CD4-positive, alpha-beta T cell treated with Interleukin-10 for 1 hour (primary cell): ENCODE results near the gene RANGRF.
"Not testable (repeated sequence)": the region's sequence is repeated elsewhere in the genome, so short reads cannot be mapped to it uniquely, and the experiment has no call there.

Experiments used
- DNase-seq: peaks from one replicate; pipeline ENCODE4 v3.0.0-alpha.2; 2020

RANGRF gene

GRCh38 chr17:8288336-8289102, at the start of gene RANGRF:
Gene RANGRF (plus strand): TSS chr17:8288670. CDS start chr17:8288789, 119 bp downstream.
- peak; percentile 82 for DNase-seq

- DNase-seq = peak; percentile 45
These were observed 44.6 kb upstream of the RANGRF start for GRCh38 chr17:8243827-8244226.

DNA sequence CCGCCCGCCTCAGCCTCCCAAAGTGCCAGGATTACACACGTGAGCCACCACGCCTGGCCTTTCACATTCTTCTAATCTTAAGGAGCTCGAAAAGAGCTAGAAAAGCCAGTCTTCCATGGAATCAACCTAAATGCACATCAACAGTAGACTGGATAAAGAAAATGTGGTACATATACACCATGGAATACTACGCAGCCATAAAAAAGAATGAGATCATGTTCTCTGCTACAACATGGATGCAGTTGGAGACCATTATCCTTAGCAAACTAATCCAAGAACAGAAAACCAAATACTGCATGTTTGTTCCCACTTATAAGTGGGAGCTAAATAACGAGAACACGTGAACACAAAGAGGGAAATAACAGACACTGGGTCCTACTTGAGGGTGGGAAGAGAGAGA, 43.7 kb upstream of the RANGRF start:
- no peak for DNase-seq

GRCh38 chr17:8248751-8249607, 39.5 kb upstream of the RANGRF start, which contains the start of gene PFAS:
Gene PFAS (plus strand): TSS chr17:8249289. CDS start chr17:8253938, 4,649 bp downstream.
- peak; percentile 95 for DNase-seq

DNA sequence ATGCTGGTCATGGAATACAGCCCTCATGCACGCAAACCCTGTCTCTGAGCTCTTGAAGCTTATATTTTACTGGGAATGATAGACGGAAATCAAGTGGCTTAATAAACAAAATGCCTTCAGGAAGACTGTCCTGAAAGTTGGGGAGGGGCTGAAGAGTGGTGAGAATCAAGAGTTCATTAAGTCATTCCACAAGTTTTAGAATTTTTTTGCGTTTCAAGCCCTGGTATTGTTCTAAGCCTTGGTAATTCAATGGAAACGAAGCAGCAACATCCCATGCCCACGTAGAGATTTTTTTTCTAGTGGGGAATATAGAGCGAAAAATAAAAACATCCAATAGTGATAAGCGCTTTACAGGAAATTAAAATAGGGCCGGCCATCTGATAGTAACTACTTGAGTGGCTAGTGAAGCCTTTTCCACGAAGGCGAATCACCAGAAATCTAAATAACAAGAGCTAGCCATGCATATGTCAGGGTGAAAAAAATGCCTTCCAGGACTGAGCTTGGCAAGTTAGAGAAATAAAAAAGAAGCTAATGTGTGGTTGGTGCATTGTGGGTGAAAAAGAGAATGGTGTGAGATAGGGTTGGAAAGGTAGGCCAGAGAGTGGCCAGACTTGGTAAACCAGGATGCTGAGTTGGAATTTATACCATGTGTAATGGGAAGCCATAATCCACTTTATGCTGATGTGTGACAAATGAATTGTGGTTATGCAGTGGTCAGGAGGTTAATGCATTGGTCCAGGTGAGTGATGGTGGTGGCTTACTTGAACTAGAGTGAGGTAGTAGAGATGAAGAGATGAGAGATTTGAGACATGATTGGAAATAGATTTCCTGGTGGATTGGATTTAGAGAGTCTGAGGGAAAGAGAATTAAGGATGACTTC, 38.6 kb upstream of the RANGRF start:
- no peak for DNase-seq

- not testable (repeated sequence) for DNase-seq
These were observed 37.1 kb upstream of the RANGRF start for GRCh38 chr17:8251411-8251810.

- DNase-seq = peak; percentile 14
These were observed 34.7 kb upstream of the RANGRF start for GRCh38 chr17:8253801-8254200.

DNA sequence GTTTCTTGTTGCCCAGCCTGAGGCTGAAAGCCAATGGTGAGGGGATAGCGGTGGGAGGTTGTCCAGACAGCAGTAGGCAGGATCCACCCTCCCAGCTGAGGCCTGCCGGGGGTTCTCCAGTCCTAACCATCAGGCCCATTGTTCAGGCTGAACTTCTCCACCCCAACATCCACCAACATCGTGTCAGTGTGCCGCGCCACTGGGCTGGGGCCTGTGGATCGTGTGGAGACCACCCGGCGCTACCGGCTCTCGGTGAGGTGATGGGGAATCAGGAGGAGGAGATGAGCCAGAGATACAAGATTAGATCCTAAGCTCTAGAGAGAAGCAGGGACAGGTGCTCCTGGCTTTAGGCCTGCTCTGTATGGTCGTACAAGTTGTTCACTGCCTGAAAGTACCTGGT, 33.6 kb upstream of the RANGRF start:
- no peak for DNase-seq

DNA sequence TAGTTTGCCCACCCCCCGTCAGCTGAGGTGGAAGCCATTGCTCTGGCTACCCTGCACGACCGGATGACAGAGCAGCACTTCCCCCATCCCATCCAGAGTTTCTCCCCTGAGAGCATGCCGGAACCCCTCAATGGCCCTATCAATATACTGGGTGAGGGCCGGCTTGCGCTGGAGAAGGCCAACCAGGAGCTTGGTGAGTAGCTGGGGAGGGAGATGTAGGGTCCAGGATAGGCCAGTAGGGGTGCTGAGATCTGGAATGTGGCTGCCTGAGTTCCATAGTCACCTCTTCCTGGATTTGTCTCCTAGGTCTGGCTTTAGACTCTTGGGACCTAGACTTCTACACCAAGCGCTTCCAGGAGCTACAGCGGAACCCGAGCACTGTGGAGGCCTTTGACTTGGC, 33.0 kb upstream of the RANGRF start:
- DNase-seq = no peak

- no peak for DNase-seq
These were observed 32.2 kb upstream of the RANGRF start for GRCh38 chr17:8256291-8256690.

- DNase-seq = no peak
These were observed 31.8 kb upstream of the RANGRF start for GRCh38 chr17:8256691-8257090.

DNA sequence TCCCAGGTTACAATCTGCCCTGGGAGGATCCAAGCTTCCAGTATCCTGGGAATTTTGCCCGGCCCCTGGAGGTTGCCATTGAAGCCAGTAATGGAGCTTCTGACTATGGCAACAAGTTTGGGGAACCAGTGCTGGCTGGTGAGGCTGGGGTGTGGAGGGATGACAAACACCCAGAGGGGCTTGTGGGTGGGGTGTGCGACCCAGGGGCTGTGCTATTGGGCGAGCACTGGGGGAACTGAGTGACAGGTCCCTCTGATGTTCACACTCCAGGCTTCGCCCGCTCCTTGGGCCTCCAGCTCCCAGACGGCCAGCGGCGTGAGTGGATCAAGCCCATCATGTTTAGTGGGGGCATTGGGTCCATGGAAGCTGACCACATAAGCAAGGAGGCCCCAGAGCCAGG, 30.7 kb upstream of the RANGRF start:
- DNase-seq = no peak

DNA sequence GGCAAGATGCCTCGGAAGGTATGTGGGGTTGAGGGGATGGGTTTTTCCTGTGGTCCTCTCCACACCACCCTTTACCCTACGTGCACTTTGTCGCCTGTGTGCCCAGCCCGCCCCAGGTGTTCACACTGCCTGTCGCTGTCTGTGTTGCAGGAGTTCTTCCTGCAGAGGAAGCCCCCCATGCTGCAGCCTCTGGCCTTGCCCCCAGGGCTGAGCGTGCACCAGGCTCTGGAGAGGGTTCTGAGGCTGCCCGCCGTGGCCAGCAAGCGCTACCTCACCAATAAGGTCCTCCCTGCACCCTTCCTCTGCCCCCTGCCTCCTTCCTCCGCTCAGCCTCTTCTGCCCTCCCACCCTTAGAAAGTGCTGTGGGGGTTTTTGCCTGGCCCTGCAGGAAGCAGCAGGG, 24.1 kb upstream of the RANGRF start:
- DNase-seq = no peak

DNA sequence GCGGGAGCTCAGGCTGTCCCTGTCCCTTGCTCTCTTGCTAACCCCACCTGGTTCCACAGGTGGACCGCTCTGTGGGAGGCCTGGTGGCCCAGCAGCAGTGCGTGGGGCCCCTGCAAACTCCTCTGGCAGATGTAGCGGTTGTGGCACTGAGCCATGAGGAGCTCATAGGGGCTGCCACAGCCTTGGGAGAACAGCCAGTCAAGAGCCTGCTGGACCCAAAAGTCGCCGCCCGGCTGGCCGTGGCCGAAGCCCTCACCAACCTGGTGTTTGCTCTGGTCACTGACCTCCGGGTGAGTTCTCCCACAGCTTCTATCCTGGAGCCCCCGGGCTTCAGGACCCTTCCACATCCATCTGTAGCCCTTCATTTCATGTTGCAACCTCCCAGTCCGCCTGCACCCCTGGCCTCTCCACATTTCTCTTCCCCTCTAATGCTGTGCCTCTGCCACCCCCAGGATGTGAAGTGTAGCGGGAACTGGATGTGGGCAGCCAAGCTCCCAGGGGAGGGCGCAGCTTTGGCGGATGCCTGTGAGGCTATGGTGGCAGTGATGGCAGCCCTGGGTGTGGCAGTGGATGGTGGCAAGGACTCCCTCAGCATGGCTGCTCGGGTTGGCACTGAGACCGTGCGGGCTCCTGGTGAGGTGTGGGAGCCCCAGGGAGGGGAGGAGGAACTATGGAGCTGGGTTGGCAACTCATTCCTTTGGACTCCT, 23.5 kb upstream of the RANGRF start:
- DNase-seq = no peak

- DNase-seq = no peak
These were observed 21.6 kb upstream of the RANGRF start for GRCh38 chr17:8266648-8267479.

DNA sequence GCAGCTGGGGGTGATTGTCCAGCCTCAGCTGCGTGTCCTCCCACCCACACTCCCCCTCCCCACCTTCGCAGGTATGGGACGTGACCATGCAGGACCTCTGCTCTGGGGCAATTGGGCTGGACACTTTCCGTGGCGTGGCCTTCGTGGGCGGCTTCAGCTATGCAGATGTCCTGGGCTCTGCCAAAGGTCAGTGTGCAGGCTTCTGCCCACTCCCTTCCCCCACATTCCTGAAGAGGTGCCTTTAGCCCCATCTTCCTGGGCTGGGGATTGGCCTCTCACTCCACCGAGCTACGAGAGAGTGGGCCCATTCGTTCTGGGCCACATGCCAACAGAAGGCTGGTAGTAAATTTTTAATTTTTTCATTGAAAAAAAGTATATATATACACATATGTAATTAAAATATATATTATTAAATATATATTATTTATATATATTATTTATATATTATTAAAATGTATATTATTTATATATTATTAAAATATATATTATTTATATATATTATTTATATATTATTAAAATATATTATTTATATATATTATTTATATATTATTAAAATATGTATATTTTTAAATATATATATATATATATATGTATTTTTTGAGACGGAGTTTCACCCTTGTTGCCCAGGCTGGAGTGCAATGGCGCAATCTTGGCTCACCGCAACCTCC, 20.9 kb upstream of the RANGRF start:
- no peak for DNase-seq

DNA sequence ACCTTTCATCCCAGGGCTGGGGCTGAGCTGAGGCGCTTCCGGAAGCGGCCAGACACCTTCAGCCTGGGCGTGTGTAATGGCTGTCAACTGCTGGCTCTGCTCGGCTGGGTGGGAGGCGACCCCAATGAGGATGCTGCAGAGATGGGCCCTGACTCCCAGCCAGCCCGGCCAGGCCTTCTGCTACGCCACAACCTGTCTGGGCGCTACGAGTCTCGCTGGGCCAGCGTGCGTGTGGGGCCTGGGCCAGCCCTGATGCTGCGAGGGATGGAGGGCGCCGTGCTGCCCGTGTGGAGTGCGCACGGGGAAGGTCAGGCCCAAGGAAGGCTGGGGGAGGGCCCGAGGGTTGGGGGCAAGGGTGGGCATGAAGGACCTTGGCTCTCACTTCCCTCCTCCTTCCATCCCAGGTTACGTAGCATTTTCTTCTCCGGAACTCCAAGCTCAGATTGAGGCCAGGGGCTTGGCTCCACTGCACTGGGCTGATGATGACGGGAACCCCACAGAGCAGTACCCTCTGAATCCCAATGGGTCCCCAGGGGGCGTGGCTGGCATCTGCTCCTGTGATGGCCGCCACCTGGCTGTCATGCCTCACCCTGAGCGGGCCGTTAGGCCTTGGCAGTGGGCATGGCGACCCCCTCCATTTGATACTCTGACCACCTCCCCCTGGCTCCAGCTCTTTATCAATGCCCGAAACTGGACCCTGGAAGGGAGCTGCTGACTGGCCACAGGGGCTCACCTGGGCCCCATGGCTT, 19.7 kb upstream of the RANGRF start:
- no peak for DNase-seq

GRCh38 chr17:8272421-8272820, 16.0 kb upstream of the RANGRF start:
- no peak for DNase-seq

- no peak for DNase-seq
These were observed 14.5 kb upstream of the RANGRF start for GRCh38 chr17:8273884-8274444.

DNA sequence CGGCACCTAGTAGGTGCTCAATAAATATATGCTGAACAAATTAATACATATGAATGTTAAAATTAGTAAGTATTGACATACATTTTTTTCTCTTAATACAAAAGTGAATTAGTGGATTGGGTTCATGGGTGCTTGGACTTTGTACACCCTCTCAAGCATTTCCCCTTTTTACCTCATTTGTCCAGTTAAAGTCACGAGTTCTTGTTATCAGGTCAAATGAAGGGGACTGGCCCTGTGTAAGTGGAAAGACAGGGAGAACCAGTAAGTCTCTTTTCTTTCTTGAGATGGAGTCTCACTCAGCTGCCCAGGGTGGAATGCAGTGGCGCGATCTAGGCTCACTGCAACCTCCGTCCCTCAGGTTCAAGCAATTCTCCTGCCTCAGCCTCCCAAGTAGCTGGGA, 13.7 kb upstream of the RANGRF start:
- DNase-seq = no peak
